ENCODE results near the gene A3GALT2.

- no peak for TF ChIP-seq POLR2A (IDR thresholded peaks at IDR 0.05; ENCODE audit: extremely low read depth, insufficient read length)
- TF ChIP-seq CTCF (IDR thresholded peaks at IDR 0.05; ENCODE audit: low read depth, low read length): no peak
- no peak for TF ChIP-seq MAX (IDR thresholded peaks at IDR 0.05; ENCODE audit: low read depth, low read length)
Observed at GRCh38 chr1:33269621-33270020, 51.3 kb downstream of the A3GALT2 start.

Measured in NB4 (cell line).